OCI-LY7 (cell line): ENCODE results near the gene LPIN1. TPM values are rescaled to one million over a fixed set of nuclear protein-coding genes. Genes with fewer than 3 reads are reported as not detected.
A peak's percentile ranks its signal among the peaks of the same experiment; 100 is the strongest.

Source experiments
- BruUV-seq: library from RNA; stranded (reverse); fragments of 400-500 nt; replicated peaks from 2 replicates; lab custom pipeline; 2021; lab: Mats Ljungman, UMichigan
- CTCF ChIA-PET: fragments of 300-600 bp; sonication (Branson Sonifier 250); formaldehyde crosslinking; loops from one replicate; lab custom pipeline; 2022; ENCODE audit warnings: antibody characterized with exemption; ENCODE audit not compliant: unreplicated experiment; lab: Charles Lee
- POLR2A ChIA-PET: fragments of 300-600 bp; sonication (Branson Sonifier 250); formaldehyde crosslinking; loops from one replicate; lab custom pipeline; 2022; ENCODE audit warnings: antibody characterized with exemption; lab: Charles Lee
- DNase-seq: peaks from one replicate; pipeline ENCODE4 v3.0.0-alpha.2; 2015; ENCODE audit warnings: low spot score
- H2AFZ ChIP-seq: fragments of 200-600 bp; sonication (generic), shearing (Covaris generic); 2 replicates; pipeline ENCODE4 v1.6.1; 2014; ENCODE audit warnings: mild to moderate bottlenecking, antibody characterized with exemption, low read length, moderate library complexity
- H3K27ac ChIP-seq: fragments of 200-600 bp; sonication (generic); 2 replicates; pipeline ENCODE4 v1.5.1; 2014; ENCODE audit warnings: mixed run types, low read depth, mild to moderate bottlenecking, moderate library complexity, low read length, inconsistent platforms; ENCODE audit not compliant: poor library complexity, severe bottlenecking
- H3K36me3 ChIP-seq: fragments of 200-600 bp; sonication (generic); 2 replicates; pipeline ENCODE4 v1.6.1; 2014; ENCODE audit warnings: mild to moderate bottlenecking, antibody characterized with exemption, low read length, moderate library complexity, mixed read lengths; ENCODE audit not compliant: insufficient read depth
- H3K4me1 ChIP-seq: fragments of 200-600 bp; sonication (generic); 2 replicates; pipeline ENCODE4 v1.5.1; 2014; ENCODE audit warnings: mild to moderate bottlenecking, low read length; ENCODE audit not compliant: insufficient read depth, poor library complexity, severe bottlenecking
- H3K4me2 ChIP-seq: fragments of 200-600 bp; sonication (generic); 2 replicates; pipeline ENCODE4 v1.6.1; 2014; ENCODE audit warnings: mild to moderate bottlenecking, low read length
- H3K4me3 ChIP-seq: fragments of 200-600 bp; sonication (generic); 2 replicates; pipeline ENCODE4 v1.5.1; 2014; ENCODE audit warnings: mild to moderate bottlenecking, low read depth, low read length; ENCODE audit not compliant: poor library complexity, severe bottlenecking
- H3K79me2 ChIP-seq: fragments of 200-600 bp; sonication (generic); 2 replicates; pipeline ENCODE4 v1.6.1; 2016; ENCODE audit warnings: low read depth, mild to moderate bottlenecking, low read length, moderate library complexity, mixed read lengths; ENCODE audit not compliant: insufficient read depth
- H3K9me2 ChIP-seq: fragments of 200-600 bp; sonication (generic); 2 replicates; pipeline ENCODE4 v1.6.1; 2016; ENCODE audit warnings: mild to moderate bottlenecking, low read length, mixed read lengths; ENCODE audit not compliant: insufficient read depth
- H3K9me3 ChIP-seq: fragments of 200-600 bp; sonication (generic); 2 replicates; pipeline ENCODE4 v1.6.1; 2014; ENCODE audit warnings: mild to moderate bottlenecking, mixed run types, low read length, mixed read lengths
- H4K20me1 ChIP-seq: fragments of 200-600 bp; sonication (generic); 2 replicates; pipeline ENCODE4 v1.6.1; 2014; ENCODE audit warnings: mild to moderate bottlenecking, antibody characterized with exemption, low read length, moderate library complexity, mixed read lengths; ENCODE audit not compliant: insufficient read depth
- EZH2phosphoT487 ChIP-seq: fragments of 200-600 bp; sonication (generic); IDR thresholded peaks from 2 replicates; pipeline ENCODE4 v1.6.1; 2018; ENCODE audit warnings: low read depth, borderline replicate concordance, mild to moderate bottlenecking, mixed run types, antibody characterized with exemption, low read length, moderate library complexity, mixed read lengths
- intact Hi-C: fragments of 100-400 bp; cut with micrococcal nuclease; formaldehyde crosslinking; loops from one replicate; pipeline ENCODE4 v1.10.0; 2022; ENCODE audit not compliant: unreplicated experiment
- total RNA-seq, 2 experiments: library from RNA; depleted of rRNA in 1 of 2; stranded (reverse); fragments of >200 nt in 1 of 2; shearing (Covaris generic) in 1 of 2; gene quantifications; 2 replicates each; pipeline ENCODE4 v1.2.3, GENCODE V29; 2014 to 2022
- TF ChIP-seq, protein P1 (sequence below): fragments of 200-600 bp; sonication (generic); conservative IDR thresholded peaks from 2 replicates; pipeline ENCODE4 v1.5.1; 2014; ENCODE audit warnings: mild to moderate bottlenecking, antibody characterized with exemption, low read length, moderate library complexity, mixed read lengths

Gene LPIN1
- total RNA-seq, 2 experiments from 2014 or later, result 56.9 to 70.2 TPM

- Histone ChIP-seq H3K36me3 (peaks cover 20% of the 10 kb centered on the region), H3K79me2 (peaks cover 80% of the 10 kb centered on the region), H2AFZ (no peak overlapping the region), H3K9me3 (peaks cover 12% of the 10 kb centered on the region; the same call in 1 of the 2 replicates), H3K4me1 (peaks cover 81% of the 10 kb centered on the region), H3K27ac (peak overlapping the region; percentile 95), H3K4me3 (peak overlapping the region; percentile 62), H4K20me1 (peaks cover 30% of the 10 kb centered on the region), H3K9me2 (no peaks in the 10 kb centered on the region), H3K4me2 (peak overlapping the region; percentile 78)
- DNase-seq, result peak; percentile 28
- POLR2A ChIA-PET, result interaction anchor here (0.7 to 3.5 kb wide), 6 partner anchors 9 to 962 kb away, joined by 3 to 29 read pairs (median 3); partner anchors contain the start of gene TRIB2
- intact Hi-C loops, result loop anchor here (1.0 to 5.0 kb wide), 3 partner anchors 293 to 1307 kb away; partner anchors contain the start of gene ODC1
- TF ChIP-seq EZH2phosphoT487, result no peak
- TF ChIP-seq, protein P1, sequence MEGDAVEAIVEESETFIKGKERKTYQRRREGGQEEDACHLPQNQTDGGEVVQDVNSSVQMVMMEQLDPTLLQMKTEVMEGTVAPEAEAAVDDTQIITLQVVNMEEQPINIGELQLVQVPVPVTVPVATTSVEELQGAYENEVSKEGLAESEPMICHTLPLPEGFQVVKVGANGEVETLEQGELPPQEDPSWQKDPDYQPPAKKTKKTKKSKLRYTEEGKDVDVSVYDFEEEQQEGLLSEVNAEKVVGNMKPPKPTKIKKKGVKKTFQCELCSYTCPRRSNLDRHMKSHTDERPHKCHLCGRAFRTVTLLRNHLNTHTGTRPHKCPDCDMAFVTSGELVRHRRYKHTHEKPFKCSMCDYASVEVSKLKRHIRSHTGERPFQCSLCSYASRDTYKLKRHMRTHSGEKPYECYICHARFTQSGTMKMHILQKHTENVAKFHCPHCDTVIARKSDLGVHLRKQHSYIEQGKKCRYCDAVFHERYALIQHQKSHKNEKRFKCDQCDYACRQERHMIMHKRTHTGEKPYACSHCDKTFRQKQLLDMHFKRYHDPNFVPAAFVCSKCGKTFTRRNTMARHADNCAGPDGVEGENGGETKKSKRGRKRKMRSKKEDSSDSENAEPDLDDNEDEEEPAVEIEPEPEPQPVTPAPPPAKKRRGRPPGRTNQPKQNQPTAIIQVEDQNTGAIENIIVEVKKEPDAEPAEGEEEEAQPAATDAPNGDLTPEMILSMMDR, result no peak
- no TSS peak for BruUV-seq
- CTCF ChIA-PET, result interaction anchor here (1.7 kb wide), 1 partner anchor 16 kb away, joined by 5 read pairs; no protein-coding TSS in a partner anchor
Observed at GRCh38 chr2:11754700-11755015, 8.2 kb downstream of the LPIN1 start.

DNA sequence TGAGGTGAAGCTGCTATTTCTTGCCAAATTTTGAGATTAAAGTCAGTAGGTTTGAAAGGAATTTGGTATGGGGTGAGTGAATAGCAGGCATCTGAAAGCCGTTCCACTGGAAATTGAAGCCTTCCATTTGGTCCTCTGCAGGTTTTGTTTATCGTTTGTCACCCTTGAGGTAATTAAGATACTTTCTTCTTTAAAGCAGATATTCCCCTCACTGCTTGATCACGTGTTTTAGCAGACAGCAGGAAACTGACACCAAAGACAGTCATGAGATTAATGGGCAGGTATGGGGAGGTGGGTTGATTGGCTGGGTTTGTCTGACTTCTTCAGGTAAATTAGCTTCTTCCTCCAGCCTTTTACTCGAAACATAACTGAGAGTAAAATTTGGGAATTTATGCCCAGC, 10.7 kb downstream of the LPIN1 start:
- TF ChIP-seq, protein P1, result no peak
- no peak for TF ChIP-seq EZH2phosphoT487
- no peak overlapping the region for H3K4me3 ChIP-seq
- DNase-seq, result no peak
- no peaks in the 10 kb centered on the region for H3K9me2 ChIP-seq
- H3K4me2 ChIP-seq, result peak overlapping the region; percentile 78
- no peak overlapping the region for H3K27ac ChIP-seq
- no peak overlapping the region for H2AFZ ChIP-seq
- H3K36me3 ChIP-seq, result peaks cover 18% of the 10 kb centered on the region
- peaks cover 23% of the 10 kb centered on the region for H4K20me1 ChIP-seq
- peaks cover 12% of the 10 kb centered on the region; the same call in 1 of the 2 replicates for H3K9me3 ChIP-seq
- H3K4me1 ChIP-seq, result peaks cover 57% of the 10 kb centered on the region
- ChIA-PET POLR2A (interaction anchor here (0.7 to 2.8 kb wide), 7 partner anchors 8 to 1078 kb away, joined by 3 to 11 read pairs (median 4); no protein-coding TSS in a partner anchor), CTCF (interaction anchor here (0.5 to 1.8 kb wide), 3 partner anchors 10 to 889 kb away, joined by 3 to 9 read pairs (median 4); partner anchors contain the start of gene LPIN1)
- intact Hi-C loops, result no loop called here
- BruUV-seq, result no TSS peak
- peaks cover 64% of the 10 kb centered on the region for H3K79me2 ChIP-seq

- POLR2A ChIA-PET, result interaction anchor here (0.6 to 1.3 kb wide), 4 partner anchors 11 to 270 kb away, joined by 3 to 4 read pairs (median 4); no protein-coding TSS in a partner anchor
Observed at GRCh38 chr2:11758187-11758586, 11.8 kb downstream of the LPIN1 start.

More at GRCh38 chr2:11758187-11758586, 11.8 kb downstream of the LPIN1 start:
- BruUV-seq, result no TSS peak
- CTCF ChIA-PET, result interaction anchor here (1.8 kb wide), 1 partner anchor 11 kb away, joined by 9 read pairs; the partner anchor contains the start of gene LPIN1
- Histone ChIP-seq H3K36me3 (peaks cover 25% of the 10 kb centered on the region), H3K9me2 (no peaks in the 10 kb centered on the region), H3K4me2 (no peak overlapping the region), H2AFZ (no peak overlapping the region), H3K27ac (no peak overlapping the region), H3K4me1 (peaks cover 46% of the 10 kb centered on the region), H3K9me3 (peaks cover 12% of the 10 kb centered on the region; the same call in 1 of the 2 replicates), H3K4me3 (no peak overlapping the region), H4K20me1 (peaks cover 17% of the 10 kb centered on the region), H3K79me2 (peaks cover 53% of the 10 kb centered on the region)
- intact Hi-C loops, result no loop called here
- no peak for DNase-seq
- no peak for TF ChIP-seq EZH2phosphoT487
- TF ChIP-seq, protein P1, result no peak; the same call in 1 of the 2 replicates
